Choroid plexus epithelial cell (primary cell): ENCODE measurements around the gene TMEM266.

Experiments used
- DNase-seq: peaks from one replicate; pipeline ENCODE4 v3.0.0-alpha.2; 2010; ENCODE audit warnings: low read depth
- H3K4me3 ChIP-seq: 2 replicates; pipeline ENCODE4 v1.5.1; 2011; ENCODE audit warnings: low read depth, mild to moderate bottlenecking, control low read depth, low read length, moderate library complexity
- TF ChIP-seq, protein P1 (sequence below): conservative IDR thresholded peaks from 2 replicates; pipeline ENCODE4 v1.5.1; 2011; ENCODE audit warnings: low read depth, mild to moderate bottlenecking, control low read depth, inconsistent platforms, low read length, moderate library complexity

TMEM266 gene

DNA sequence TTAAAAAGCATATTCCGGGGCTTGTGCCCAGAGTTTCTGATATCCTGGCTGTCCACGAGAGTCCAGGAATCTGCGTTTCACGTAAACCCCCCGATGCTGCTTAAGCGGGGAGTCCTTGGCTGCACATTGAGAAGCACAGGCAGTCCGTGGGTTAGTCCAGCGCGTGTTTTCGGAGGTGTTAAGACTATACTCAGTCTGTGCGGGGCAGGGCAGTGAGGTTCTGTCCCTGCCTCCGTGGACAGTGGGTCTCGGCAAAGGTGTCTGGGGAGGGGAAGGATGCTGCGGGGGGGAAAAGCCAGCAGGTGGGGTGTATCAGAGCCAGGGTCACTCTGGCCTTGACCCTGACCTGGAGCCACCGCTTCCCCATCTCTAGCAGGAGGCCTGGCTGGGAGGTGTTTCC, 106.2 kb downstream of the TMEM266 start:
- TF ChIP-seq, protein P1, sequence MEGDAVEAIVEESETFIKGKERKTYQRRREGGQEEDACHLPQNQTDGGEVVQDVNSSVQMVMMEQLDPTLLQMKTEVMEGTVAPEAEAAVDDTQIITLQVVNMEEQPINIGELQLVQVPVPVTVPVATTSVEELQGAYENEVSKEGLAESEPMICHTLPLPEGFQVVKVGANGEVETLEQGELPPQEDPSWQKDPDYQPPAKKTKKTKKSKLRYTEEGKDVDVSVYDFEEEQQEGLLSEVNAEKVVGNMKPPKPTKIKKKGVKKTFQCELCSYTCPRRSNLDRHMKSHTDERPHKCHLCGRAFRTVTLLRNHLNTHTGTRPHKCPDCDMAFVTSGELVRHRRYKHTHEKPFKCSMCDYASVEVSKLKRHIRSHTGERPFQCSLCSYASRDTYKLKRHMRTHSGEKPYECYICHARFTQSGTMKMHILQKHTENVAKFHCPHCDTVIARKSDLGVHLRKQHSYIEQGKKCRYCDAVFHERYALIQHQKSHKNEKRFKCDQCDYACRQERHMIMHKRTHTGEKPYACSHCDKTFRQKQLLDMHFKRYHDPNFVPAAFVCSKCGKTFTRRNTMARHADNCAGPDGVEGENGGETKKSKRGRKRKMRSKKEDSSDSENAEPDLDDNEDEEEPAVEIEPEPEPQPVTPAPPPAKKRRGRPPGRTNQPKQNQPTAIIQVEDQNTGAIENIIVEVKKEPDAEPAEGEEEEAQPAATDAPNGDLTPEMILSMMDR = no peak
- H3K4me3 ChIP-seq = no peak overlapping the region
- no peak for DNase-seq

DNA sequence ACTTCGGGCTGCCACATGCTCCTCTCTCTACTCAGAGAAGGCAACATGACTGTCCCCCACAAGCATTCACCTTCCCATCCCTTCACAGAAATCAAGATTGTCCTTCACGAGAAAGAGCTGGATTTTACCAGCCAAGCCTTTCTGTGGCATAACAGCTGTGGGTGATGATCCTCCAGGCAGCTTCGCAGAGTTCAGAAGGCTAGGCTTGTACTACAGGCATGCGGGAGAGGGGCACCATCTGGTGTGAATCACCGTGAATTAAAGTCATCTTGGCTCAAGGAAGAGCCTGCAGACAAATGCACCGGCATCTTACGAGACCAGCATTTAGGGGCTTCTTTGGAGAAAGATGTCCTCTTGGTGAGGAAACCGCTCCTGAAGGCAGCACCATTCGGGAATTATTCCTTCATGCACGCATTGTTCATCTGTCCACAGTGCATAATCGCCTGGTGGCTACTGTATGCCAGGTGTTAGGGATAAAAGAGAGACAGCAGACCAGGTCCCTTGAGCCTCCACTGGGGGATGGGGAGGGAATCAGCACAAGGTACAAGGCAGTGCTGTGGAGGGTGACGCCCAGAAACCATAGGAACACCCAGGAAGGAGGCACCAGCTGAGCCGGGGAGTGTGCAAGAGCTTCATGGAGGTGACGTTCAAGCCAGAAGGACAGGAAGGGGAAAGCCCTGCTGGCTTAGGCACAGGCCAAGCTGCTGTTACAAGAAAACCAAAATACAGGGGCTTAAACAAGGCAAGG, 108.6 kb downstream of the TMEM266 start:
- no peak overlapping the region for H3K4me3 ChIP-seq
- TF ChIP-seq, protein P1 = no peak
- DNase-seq = no peak

DNA sequence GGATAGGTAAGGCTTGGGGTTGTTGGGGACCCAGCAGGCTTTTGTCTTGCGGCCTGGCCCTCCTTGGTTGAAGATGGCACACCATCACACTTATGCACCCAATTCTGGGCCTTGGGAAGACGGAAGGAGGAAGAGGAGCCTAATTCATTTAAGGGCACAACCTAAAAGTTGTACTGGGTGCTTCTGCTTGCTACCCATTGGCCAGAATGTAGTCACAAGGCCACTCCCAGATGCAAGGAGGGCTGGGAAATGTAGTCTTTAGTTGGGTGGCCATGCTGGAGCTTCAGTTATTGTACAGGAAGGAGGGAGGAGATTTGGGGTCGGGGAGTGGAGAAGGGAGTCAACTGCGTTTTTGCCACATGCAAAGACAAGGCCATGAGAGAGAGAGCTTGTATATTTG, 109.2 kb downstream of the TMEM266 start:
- DNase-seq = peak; percentile 46

DNA sequence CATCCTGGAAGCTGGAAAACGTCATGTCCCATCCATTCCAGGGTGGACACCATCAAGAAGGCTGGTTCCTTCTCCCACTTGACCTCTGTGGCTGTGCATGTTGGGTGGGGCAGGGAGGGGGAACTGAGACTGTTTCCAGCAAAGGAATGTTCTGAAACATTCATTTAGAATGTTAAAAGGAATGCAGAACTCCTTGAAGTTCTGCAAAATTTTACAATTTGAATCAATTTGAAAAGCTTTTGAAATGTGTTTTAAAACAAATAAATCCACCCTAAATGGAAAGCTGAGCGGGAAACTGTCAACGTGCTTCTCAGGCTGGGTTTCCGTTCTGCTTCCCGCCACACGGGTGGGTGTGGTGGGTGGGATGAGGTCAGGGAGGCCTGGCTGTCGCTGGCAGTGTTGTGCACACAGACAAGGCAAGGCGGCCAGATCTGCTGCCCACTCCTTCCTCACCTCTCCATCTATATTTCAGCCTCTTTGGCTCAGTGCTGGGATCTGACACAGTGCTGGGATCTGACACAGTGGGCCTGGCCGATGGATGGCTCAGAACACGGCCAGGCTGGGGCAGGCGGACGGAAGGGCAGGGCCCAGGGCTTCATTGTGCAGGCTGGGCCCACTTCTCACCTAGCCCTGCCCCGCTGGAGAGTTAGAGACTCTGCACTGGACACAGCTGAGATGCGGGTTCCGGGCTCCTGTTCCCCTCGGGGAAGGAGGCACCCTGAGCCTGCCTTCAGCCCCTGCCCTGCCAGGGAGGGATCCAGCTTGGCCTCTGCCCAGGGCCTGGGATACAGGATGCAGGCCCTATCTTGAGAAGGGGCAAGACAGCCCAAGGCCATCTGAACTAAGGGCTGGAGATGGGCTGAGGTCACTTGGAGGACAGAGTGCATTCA, 110.4 kb downstream of the TMEM266 start:
- no peak for DNase-seq
- TF ChIP-seq, protein P1 = no peak
- no peak overlapping the region for H3K4me3 ChIP-seq

More for the DNA sequence above, 109.2 kb downstream of the TMEM266 start:
- no peak overlapping the region for H3K4me3 ChIP-seq
- TF ChIP-seq, protein P1 = no peak

DNA sequence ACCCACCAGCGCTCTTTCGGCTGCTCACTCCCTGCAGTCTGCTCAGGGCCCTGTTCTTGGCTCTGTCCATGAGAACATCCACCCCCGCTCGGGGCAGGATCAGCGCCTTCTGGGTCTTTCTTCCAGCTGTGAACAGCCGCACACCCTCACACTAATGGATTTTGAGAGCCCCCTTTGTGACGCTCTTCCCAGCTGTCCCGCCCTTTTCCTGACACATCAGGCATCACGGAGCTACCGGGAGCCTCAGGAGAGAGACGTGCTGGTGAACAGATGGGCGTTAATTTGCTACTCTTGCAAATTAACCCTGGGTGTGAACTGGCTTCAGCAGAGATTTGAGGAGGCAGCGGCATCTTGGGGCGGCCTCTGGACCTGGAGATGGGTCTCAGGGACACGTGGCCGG, 113.0 kb downstream of the TMEM266 start:
- no peak overlapping the region for H3K4me3 ChIP-seq
- TF ChIP-seq, protein P1 = no peak
- no peak for DNase-seq

DNA sequence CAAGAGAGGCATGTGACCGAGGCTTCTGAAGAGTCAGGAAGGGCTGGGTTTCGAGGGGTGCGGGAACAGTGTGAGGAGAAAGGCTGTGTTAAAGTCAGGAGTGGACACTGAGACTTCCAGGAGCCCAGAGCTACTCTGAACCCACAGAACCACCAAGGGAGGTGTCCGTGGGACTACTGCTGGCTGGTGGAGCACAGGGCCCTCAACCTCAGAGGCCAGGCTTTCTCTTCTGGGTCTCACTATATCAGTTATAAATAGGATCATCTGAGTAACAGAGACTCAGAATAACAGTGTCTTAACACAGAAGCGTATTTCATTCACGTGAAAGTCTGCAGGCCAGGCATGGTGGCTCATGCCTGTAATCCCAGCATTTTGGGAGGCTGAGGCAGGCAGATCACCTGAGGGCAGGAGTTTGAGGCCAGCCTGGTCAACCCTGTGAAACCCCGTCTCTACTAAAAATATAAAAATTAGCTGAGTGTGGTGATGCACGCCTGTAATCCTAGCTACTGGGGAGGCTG, 113.6 kb downstream of the TMEM266 start:
- H3K4me3 ChIP-seq = no peak overlapping the region
- TF ChIP-seq, protein P1 = no peak
- DNase-seq = no peak
